Epithelial cell of prostate (primary cell): ENCODE results near the gene KY.
"Not testable (repeated sequence)": the region's sequence is repeated elsewhere in the genome, so short reads cannot be mapped to it uniquely, and the experiment has no call there.

Experiments used
- DNase-seq: peaks from one replicate; pipeline ENCODE4 v3.0.0-alpha.2; 2011; ENCODE audit warnings: low read depth, low spot score
- H3K27ac ChIP-seq: fragments of 450-650 bp; 2 replicates; pipeline ENCODE4 v1.5.1; 2017; ENCODE audit warnings: mild to moderate bottlenecking

Gene KY

GRCh38 chr3:134608023-134608770 is 42.6 kb downstream of the KY start:
- H3K27ac ChIP-seq = no peak overlapping the region
- no peak for DNase-seq

GRCh38 chr3:134607054-134608022 is 43.5 kb downstream of the KY start:
- DNase-seq = no peak
- H3K27ac ChIP-seq = no peak overlapping the region

- no peak for DNase-seq
- no peak overlapping the region for H3K27ac ChIP-seq
Observed at GRCh38 chr3:134606033-134607025, 44.5 kb downstream of the KY start.

- DNase-seq = no peak
- no peak overlapping the region for H3K27ac ChIP-seq
Observed at GRCh38 chr3:134605556-134605955, 45.3 kb downstream of the KY start.

- DNase-seq = no peak
- H3K27ac ChIP-seq = no peak overlapping the region
Observed at GRCh38 chr3:134603956-134604355, 46.9 kb downstream of the KY start.

- DNase-seq = no peak
- no peak overlapping the region for H3K27ac ChIP-seq
Observed at GRCh38 chr3:134603480-134603879, 47.3 kb downstream of the KY start.

GRCh38 chr3:134602440-134602814 is 48.4 kb downstream of the KY start:
- no peak for DNase-seq
- H3K27ac ChIP-seq = no peak overlapping the region

- H3K27ac ChIP-seq = no peak overlapping the region
- DNase-seq = no peak
Observed at GRCh38 chr3:134601539-134602439, 49.0 kb downstream of the KY start.

GRCh38 chr3:134600685-134601463 is 49.9 kb downstream of the KY start:
- DNase-seq = peak; percentile 5
- no peak overlapping the region for H3K27ac ChIP-seq

- no peak for DNase-seq
- no peak overlapping the region for H3K27ac ChIP-seq
Observed at GRCh38 chr3:134600206-134600605, 50.6 kb downstream of the KY start.

- no peak overlapping the region for H3K27ac ChIP-seq
- no peak for DNase-seq
Observed at GRCh38 chr3:134598763-134599545, 51.9 kb downstream of the KY start.

GRCh38 chr3:134597390-134597970 is 53.3 kb downstream of the KY start:
- peak overlapping the region; percentile 63 for H3K27ac ChIP-seq
- DNase-seq = peak; percentile 88

GRCh38 chr3:134594986-134595385 is 55.8 kb downstream of the KY start:
- not testable (repeated sequence) for H3K27ac ChIP-seq, DNase-seq

GRCh38 chr3:134594331-134594741 is 56.5 kb downstream of the KY start:
- no peak for DNase-seq
- no peak overlapping the region for H3K27ac ChIP-seq

GRCh38 chr3:134592806-134593205 is 58.0 kb downstream of the KY start:
- DNase-seq = no peak
- no peak overlapping the region for H3K27ac ChIP-seq

- DNase-seq = no peak
- peak overlapping the region; percentile 34 for H3K27ac ChIP-seq
Observed at GRCh38 chr3:134590766-134591165, 60.1 kb downstream of the KY start.

- DNase-seq = no peak
- no peak overlapping the region for H3K27ac ChIP-seq
Observed at GRCh38 chr3:134579141-134579665, 71.6 kb downstream of the KY start.
